Urothelium cell line (cell line): ENCODE results near the gene MRNIP.
"Not testable (repeated sequence)": the region's sequence is repeated elsewhere in the genome, so short reads cannot be mapped to it uniquely, and the experiment has no call there.

Experiments
- DNase-seq: peaks from one replicate; pipeline ENCODE4 v3.0.0; 2011; ENCODE audit warnings: low spot score, mixed read lengths
- FAIRE-seq: peaks from 2 replicates; lab custom pipeline; 2011; peaks lifted over from hg19 to GRCh38; lab: Jason Lieb, UNC

The MRNIP gene

DNA sequence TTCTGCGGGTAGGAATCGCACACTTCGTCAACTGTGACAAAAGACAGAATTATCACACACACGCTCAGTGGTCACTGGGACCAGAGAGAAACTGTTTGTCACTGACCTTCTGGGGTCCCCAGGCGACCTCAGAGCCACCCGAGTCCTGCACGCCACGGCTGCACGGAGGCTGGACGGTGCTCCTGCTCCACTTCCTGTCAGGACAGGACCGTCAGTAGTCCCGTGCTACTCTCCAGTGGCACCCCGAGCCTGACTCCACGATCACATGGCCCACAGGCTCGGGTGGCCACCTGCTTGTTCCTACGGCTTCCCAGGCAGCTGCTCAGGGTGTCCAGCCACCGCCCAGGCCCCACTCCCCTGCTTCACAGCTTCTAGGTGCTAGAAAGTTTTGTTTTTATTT lies 17.9 kb downstream of the MRNIP start:
- no peak for DNase-seq

DNA sequence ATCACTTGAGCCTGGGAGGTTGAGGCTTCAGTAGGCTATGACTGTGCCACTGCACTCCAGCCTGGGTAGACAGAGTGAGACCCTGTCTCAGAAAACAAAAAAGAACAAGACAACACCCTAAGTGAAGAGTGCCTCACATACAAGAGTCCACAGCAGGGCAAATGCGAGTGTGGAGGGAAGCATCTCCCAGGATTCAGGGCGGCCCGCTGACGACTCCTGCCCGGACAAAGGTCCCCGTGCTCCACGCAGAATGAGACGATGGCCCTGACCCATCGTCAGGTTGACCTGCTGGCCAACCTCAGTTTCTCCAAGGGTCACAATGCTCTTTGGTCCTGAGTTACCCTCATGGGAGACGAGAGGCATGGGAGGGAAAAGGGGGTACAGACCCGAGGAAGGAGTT lies 18.3 kb downstream of the MRNIP start:
- DNase-seq, result no peak
- FAIRE-seq, result no peak

More for the DNA sequence above, 17.9 kb downstream of the MRNIP start:
- no peak for FAIRE-seq

DNA sequence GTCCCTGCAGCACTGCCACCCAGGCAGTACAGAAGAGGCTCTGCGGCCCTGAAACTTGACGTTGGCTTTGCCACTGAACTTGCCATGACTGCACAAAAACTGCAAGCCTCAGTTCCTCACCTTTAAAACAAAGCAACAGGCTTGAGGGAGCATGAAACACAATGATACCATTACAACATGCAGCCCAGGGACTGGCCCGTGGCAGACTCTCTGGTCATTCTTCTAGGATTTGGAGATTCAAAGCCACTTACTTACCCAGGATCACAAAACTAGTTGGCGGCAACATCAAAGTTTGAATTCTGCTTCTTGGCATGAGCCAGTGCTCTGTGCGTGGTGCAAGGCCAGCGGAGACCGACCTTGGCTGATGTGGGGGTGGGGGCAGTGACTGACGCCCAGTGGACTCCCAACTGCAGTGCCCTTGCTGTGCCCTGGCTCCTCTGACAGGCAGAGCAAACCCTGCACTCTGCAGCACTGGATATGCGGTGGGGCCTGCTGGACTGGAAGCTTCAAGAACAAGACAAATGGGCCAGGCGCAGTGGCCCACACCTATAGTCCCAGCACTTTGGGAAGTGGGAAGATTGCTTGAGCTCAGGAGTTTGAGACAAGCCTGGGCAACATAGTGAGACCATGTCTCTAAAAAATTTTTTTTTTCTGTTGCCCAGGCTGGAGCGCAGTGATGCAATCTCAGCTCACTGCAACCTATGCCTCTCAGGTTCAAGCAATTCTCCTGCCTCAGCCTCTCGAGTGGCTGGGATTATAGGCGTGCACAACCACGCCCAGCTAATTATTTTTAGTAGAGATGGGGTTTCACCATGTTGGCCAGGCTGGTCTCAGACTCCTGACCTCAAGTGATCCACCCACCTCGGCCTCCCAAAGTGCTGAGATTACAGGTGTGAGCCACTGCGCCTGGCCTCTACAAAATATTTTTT lies 19.0 kb downstream of the MRNIP start:
- FAIRE-seq (no peak), DNase-seq (no peak)

DNA sequence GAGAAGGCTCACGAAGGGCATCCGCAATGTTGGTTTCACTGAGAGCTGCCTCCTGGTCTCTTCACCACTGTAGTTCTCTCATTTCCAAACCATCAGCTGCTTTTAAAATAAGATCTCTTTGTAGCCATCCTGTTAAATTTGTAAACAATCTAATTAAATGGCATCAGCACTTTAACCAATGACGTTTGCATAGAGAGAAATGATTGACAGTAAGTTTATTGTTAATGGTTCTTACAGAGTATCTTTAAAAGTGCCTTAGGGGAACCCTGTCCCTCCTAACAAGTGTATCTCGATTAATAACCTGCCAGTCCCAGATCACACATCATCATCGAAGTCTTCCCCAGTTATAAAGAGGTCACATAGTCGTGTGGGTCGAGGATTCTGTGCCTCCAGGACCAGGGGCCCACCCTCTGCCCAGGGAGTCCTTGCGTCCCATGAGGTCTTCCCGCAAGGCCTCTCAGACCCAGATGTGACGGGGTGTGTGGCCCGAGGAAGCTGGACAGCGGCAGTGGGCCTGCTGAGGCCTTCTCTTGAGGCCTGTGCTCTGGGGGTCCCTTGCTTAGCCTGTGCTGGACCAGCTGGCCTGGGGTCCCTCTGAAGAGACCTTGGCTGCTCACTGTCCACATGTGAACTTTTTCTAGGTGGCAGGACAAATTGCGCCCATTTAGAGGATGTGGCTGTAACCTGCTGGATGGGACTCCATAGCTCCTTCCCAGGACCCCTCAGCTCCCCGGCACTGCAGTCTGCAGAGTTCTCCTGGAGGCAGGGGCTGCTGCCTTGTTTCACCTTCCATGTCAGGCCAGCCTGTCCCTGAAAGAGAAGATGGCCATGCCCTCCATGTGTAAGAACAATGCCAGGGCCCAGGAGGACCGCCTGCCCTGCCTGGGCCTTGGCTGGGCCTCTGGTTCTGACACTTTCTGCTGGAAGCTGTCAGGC lies 21.3 kb downstream of the MRNIP start:
- DNase-seq (no peak), FAIRE-seq (no peak)

DNA sequence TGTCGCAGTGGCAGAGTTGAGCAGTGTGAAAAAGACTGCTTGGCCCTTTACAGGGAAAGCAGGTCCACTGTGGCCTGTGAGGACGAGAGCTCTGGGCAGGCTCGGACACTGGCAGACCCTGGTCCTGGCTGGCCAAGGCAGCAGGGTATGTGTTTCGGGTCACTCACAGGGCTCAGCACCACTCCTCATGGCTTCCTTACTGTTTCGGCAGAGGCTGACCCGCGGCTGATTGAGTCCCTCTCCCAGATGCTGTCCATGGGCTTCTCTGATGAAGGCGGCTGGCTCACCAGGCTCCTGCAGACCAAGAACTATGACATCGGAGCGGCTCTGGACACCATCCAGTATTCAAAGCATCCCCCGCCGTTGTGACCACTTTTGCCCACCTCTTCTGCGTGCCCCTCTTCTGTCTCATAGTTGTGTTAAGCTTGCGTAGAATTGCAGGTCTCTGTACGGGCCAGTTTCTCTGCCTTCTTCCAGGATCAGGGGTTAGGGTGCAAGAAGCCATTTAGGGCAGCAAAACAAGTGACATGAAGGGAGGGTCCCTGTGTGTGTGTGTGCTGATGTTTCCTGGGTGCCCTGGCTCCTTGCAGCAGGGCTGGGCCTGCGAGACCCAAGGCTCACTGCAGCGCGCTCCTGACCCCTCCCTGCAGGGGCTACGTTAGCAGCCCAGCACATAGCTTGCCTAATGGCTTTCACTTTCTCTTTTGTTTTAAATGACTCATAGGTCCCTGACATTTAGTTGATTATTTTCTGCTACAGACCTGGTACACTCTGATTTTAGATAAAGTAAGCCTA lies 22.2 kb downstream of the MRNIP start:
- FAIRE-seq (no peak), DNase-seq (no peak)

DNA sequence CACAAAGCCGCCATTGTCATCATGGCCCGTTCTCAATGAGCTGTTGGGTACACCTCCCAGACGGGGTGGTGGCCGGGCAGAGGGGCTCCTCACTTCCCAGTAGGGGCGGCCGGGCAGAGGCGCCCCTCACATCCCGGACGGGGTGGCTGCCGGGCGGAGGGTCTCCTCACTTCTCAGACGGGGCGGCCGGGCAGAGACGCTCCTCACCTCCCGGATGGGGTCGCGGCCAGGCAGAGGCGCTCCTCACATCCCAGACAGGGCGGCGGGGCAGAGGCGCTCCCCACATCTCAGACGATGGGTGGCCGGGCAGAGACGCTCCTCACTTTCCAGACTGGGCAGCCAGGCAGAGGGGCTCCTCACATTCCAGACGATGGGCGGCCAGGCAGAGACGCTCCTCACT lies 23.7 kb downstream of the MRNIP start:
- not testable (repeated sequence) for DNase-seq, FAIRE-seq

DNA sequence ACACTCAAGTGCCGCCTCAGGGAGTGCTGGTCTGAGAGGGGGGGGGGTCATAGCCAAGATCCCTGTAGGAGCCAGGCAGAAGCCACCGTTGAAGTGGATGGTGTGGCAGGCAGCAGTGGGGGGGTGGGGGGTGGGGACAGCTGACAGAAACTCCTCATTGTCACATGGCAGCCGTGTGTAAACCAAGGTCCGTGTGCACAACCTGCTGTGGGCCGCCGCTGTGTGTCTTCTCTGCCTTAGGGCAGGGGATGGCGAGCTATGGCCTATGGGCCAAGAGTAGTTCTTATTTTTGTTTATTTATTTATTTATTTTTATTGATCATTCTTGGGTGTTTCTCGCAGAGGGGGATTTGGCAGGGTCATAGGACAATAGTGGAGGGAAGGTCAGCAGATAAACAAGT lies 24.5 kb downstream of the MRNIP start:
- DNase-seq, result no peak
- no peak for FAIRE-seq

DNA sequence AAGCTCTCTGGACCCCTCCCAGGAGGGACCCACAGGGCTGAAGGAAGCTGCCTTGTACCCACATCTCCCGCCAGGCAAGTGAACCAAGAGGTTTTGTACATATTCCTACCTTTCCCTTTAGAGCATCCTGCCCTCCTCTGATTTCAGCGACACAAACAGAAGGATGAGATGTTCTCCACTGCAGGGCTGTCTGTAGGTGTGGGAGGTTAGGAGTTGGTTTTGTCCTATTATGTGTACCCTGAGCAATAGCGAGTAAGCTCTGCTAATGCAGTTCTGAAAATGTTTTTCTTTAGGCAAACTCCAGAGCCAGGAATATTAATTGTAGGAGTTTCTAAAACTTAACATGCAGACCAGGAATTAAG lies 24.9 kb downstream of the MRNIP start:
- no peak for FAIRE-seq
- DNase-seq, result no peak

DNA sequence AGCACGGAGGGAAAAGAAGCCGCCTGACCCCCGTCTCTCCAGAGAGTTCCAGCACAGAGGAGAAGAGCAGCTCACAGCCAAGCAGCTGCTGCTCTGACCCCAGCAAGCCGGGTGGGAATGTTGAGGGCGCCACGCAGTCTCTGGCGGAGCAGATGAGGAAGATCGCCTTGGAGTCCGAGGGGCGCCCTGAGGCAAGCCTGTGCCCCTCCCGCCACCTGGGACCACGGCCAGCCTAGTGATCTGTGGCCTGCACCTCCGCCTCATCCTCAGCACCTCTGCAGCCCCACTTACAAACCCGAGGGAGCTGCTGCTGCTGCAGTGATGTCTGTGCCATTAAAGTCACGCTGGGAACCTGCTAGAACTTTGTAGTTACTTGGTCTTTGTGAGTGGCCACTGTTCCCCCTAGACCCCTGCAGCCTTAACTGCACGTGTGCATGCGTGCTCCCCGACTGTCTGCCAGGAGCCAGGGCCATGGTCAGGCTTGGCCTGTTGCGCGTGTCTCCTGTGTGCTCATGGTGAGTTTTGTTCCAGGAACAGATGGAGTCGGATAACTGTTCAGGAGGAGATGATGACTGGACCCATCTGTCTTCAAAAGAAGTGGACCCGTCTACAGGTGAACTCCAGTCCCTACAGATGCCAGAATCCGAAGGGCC lies 25.4 kb downstream of the MRNIP start:
- no peak for FAIRE-seq
- no peak for DNase-seq

DNA sequence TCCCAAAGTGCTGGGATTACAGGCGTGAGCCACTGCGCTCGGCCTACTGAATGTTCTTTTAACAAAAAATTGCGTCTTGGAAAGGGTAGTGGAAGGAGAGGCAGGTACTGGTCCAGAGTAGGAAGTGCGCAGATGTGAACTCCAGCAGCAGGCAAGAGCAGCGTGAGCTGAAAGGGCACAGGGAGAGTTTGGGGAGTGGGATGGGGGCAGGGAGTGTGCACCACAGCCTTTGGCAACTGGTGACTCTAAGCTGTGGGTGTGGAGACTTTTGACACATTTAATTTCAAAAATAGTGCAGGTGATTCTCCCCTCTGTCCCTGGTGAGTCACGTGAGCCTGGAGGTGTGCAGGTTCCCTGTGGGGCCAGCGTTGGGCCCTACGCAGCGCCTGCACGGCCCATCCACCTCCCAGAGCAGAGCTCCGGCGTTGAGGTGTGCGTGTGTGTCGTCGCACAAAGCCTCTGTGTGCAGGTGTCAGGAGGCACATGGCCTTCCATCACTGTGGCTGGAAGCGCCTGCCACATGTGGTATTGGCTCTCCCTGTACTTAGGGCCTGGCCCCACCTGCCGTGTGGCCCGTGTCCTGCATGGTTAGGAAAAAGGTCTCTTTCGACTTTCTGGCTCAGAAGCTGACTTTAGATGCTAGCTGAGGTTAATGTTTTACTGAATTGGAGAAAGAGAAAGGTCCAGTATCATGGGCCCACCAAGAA lies 26.4 kb downstream of the MRNIP start:
- no peak for FAIRE-seq
- DNase-seq, result no peak

DNA sequence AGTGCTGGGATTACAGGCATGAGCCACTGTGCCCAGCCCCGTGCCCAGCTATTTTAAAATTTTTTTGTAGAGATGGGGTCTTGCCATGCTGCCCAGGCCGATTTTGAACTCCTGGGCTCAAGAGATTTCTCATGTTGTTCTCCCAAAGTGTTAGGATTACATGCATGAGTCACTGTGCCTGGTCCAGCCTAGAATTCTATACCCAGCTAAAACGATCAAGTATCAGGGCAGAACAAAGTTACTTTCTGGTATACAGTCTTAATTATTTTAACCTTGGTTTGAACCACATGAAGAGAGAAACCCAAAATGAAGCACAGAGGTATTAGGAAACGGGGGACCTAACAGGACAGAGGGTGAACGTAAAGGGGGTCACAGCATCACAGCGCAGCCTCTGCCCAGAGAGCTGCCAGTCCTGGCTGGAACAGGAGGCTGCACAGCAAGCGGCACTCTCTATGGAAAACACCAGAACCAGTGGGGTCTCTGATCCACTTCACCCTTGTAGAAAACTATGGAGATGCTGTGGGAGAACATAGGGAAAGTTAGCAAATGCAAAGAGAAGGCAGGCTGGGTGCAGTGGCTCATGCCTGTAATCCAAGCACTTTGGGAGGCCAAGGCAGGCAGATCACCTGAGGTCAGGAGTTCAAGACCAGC lies 27.7 kb downstream of the MRNIP start:
- DNase-seq, result no peak
- no peak for FAIRE-seq

DNA sequence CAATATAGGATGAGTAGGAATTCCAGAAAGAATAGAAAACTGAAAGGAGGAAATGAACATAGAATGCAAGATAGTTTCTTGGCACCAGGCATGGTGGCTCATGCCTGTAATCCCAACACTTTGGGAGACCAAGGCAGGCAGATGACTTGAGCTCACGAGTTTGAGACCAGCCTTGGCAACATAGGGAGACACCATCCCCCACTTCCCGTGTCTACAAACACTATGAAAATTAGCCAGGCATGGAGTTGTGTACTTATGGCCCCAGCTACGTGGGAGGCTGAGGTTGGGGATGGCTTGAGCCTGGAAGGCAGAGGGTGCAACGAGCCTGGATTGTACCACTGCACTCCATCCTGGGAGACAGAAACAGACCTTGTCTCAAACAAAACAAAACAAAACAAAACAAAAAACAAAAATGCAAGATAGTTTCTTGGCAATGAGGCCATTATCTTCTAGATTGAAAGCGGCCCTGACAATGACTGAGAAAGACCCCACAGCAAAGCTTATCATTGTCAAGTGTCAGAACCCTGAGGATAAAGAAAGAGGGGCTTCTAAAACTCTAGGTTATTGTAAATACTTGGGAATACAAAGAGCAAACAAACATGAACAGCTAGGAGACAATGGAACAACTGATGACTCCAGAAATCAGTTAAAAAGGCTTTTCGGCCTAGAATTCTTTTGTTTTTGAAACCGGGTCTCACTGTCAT lies 28.7 kb downstream of the MRNIP start:
- no peak for FAIRE-seq

DNA sequence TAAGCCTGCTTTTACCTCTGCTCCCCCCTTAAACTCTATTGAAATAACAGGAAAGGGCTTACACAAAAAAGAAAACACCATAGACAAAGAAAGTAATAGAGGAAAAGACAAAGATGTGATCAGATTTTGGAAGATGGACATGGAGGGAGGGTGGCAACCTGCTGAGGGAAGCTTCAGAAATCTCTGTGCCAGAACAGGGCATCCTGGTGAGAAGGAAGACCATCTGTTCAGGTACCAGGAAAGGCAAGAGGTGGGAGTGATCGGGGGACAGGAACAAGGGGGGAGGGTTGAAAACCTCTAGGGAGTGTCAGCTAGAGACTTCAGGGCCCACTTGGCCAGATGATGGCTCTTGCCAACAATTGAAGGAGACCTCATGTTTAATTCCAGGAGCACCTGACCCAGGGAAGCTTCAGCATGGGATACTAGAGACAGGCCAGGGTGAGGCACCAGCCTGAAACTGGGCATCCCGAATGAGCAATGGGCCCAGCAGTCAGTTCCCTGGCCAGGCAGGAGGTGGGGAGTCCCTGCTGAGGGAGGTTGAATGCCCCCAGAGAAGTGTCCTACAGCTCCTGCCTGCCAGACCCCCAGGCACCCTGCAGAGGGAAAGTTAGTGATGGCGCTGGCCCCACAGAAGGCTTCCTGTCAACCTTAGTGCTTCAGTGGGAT lies 29.7 kb downstream of the MRNIP start:
- FAIRE-seq (no peak), DNase-seq (no peak)

More for the DNA sequence above, 28.7 kb downstream of the MRNIP start:
- DNase-seq, result no peak

DNA sequence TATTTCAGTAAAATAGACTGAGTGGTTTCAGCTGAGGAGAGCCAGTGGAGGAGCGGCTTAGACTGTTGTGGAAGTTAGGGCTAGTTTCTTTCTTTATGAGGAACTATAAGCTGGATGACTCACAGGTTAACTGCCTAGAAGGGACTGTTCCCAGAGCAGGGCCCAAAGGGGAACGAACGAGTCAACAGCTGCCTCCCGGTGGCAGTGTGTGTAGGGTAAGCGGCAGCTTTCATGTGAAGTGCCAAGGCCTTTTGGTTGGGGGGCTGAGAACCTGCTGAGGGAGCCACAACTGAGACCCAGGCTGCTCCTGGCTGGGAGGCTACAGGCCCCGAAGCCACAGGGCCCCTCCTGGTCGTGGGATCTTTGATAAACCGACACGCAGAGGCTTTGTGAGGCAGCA lies 30.9 kb downstream of the MRNIP start:
- no peak for FAIRE-seq
- no peak for DNase-seq

DNA sequence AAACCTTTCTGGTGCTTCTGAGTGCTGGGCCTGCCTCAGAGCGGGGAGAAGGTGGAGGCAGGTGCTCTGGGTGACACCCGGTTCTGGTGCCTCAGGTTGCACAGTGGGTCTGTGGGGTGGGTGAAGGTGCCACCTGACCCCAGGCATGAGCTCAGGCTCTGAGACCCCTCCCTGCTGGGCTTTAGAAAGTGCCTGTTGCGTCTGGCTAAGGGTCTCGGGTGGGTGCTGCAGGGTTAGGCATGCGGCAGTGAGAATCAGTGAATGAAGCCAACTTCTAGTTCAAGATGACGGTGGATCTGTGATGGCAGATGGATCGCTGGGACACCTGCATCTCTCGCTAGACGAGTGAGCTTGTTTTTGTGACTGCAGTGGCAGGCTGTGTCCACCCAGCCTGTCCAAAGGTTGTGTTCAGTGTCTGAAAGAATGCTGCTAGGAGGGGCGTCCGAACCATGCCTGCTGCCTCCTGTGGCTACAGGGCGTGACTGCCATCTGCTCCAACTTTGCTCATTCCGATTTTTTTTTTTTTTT lies 32.9 kb downstream of the MRNIP start:
- FAIRE-seq, result no peak
- no peak for DNase-seq

DNA sequence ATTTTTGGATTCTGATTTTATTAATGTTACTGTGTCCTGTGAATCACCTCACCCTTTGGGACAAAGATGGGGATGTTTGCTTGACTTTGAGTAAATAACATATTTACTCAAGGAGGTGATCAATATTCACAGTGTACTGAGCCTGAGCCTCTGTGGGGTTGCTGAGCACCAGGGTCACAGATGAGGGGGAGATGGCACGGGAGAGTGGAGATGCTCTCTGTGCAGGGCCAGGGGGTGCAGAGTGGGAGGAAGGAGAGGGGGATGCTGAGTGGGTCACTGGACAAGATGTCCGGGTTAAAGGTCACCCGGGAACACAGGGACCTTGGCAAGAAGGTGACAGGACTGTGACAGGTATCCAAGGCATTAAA lies 33.9 kb downstream of the MRNIP start:
- FAIRE-seq (no peak), DNase-seq (no peak)

DNA sequence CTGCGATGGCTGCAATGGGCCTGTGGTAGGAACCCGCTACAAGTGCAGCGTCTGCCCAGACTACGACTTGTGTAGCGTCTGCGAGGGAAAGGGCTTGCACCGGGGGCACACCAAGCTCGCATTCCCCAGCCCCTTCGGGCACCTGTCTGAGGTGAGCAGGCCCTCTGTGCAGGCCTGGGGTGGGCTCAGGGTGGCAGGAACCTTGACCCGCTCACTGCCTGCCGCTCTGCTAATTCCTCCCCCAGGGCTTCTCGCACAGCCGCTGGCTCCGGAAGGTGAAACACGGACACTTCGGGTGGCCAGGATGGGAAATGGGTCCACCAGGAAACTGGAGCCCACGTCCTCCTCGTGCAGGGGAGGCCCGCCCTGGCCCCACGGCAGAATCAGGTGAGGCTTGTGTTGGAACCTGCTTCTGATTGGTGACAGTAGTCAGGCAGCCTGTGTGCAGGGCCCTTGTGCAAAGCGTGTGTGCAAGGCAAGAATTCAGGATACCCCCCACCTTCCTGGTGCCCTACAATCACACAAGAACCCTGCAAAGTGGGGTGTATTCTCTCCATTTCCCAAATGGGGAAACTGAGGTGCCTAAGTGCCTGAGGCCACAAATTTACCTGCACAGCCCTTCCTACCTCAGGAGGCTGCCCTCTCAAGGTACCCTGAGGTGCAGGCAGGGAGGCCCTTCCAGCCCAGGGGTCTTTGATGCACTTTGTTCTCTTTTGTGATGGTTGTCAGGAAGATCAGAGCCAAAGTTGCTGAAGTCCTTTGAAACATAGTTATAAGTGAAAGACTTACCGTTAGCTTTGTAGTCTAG lies 34.5 kb downstream of the MRNIP start:
- FAIRE-seq (no peak), DNase-seq (no peak)
